Activated CD4-positive, alpha-beta T cell treated with anti-CD3 and anti-CD28 coated beads, Interleukin-10, Interleukin-2, amounts not matched to agents 100 ng/mL and 50 ng/mL, durations not matched to agents 16 hours and 8 hours (primary cell): ENCODE results near the gene SLC25A21.
"Not testable (repeated sequence)": the region's sequence is repeated elsewhere in the genome, so short reads cannot be mapped to it uniquely, and the experiment has no call there.

ENCODE experiments used
- DNase-seq: peaks from one replicate; pipeline ENCODE4 v3.0.0-alpha.2; 2020

Gene SLC25A21

DNA sequence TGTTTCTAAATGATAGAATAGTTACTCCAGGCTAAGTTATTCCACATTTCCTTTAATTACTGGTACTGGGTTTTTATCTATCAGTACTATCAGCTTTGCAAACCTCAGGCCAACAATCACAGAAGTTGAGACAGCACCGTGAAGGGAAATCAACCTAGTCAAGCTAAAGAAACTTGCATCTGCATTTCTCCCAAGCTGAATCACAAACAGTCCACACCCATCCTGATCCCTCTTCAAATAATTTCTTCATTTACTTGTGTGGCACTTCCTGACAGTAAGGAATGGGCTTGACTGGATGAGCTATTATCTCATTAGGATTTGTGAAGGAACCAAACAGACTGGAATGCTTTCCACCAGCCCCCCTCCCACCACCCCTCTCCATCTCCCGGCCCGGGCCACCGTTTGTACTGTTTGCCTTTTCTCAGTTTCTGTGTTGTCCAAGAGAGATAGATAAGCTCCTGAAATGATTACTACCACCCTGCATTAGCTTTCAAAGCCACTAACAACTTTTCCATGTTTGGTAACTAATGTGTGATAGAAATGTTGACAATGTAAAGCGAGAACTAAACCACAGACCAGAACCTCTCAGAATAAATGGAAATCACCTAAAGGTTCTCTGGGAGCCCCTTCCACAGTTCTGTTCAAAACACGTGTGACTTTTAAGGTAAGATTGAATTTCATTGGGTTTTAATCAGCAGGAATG is 236.3 kb downstream of the SLC25A21 start:
- DNase-seq, result no peak

DNA sequence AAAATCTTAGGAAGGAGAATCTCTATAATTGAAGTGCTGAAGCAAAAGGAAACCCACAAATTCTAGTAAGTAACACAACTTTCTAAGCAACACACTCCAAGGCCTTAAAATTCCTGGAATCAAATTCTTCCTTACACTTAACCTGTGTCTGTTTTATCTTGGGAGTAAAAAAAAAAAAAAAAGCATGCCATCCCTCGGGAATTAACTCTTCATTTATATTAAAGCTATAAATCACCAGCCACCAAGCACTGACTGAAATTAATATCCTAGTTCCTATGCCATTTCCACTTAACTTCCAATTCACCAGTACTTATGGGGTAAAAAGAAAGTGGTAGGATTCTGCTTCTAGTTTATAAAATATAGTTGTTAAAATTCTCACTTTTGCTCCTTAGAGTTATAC is 238.1 kb downstream of the SLC25A21 start:
- no peak for DNase-seq

- DNase-seq, result no peak
Measured at GRCh38 chr14:36931791-36932190, 240.6 kb downstream of the SLC25A21 start.

- no peak for DNase-seq
Measured at GRCh38 chr14:36928432-36928831, 244.0 kb downstream of the SLC25A21 start.

GRCh38 chr14:36925094-36925493 is 247.3 kb downstream of the SLC25A21 start:
- no peak for DNase-seq

GRCh38 chr14:36916668-36917067 is 255.7 kb downstream of the SLC25A21 start:
- DNase-seq, result no peak

- DNase-seq, result no peak
Measured at GRCh38 chr14:36915081-36915480, 257.3 kb downstream of the SLC25A21 start.

DNA sequence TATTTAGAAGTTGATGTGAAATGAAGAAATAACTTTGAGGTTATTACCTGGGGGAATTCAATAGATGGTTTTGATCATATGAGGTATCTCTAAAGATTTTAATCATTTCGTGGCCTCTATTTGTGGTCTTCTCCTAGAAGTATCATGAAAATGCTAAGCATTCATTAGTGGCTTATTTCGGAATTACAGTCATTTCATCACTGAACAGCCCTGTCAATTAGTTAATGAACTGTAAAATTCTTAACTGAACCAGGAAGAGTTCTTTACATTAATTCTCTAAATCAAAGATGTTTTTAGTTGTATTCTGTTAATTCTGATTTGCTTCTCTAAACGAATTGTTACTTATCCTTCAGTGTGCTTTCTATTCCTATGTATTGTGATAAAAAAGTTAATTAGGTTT is 261.8 kb downstream of the SLC25A21 start:
- DNase-seq, result no peak

- DNase-seq, result no peak
Measured at GRCh38 chr14:36905272-36905888, 267.0 kb downstream of the SLC25A21 start.

DNA sequence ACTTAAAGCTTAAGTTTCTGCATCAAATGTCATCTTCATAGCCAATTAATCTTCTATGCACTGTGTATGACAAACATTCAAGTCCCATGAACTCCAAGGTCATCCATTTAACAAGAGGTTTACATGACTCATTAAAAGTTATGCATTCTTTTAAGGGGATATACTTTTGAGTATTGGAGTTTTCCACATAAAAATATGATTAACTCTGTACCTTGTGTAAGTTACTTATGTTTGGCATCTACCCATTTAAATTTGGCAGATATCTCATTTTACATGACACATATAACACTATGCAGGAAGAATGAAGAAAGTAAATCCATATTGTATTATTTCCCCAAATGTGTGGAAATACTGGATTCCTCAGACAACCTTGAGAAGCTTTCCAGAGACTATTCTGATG is 270.5 kb downstream of the SLC25A21 start:
- DNase-seq, result no peak

DNA sequence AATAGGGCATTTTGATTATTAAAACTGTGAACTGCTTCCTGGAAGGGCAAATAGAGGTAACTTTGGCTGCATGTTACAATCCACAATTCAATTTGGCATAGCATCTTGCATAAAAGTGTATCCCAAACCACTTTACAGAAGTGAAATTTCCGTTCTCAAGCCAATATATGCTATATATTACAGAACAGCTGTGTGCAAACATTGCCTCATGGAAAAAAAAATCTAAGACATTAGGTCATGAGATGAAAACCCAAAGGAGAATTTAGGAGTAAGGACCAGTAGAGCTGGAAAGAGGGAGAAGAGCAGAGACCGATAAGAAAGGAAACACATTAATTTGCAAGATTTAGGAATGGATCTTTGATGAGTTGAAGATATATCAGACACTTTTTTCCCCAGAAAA is 271.6 kb downstream of the SLC25A21 start:
- DNase-seq, result no peak

DNA sequence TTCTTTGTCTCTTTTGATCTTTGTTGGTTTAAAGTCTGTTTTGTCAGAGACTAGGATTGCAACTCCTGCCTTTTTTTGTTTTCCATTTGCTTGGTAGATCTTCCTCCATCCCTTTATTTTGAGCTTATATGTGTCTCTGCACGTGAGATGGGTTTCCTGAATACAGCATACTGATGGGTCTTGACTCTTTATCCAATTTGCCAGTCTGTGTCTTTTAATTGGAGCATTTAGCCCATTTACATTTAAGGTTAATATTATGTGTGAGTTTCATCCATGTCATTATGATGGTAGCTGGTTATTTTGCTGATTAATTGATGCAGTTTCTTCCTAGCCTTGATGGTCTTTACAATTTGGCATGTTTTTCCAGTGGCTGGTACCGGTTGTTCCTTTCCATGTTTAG is 276.1 kb downstream of the SLC25A21 start:
- DNase-seq, result not testable (repeated sequence)

- DNase-seq, result no peak
Measured at GRCh38 chr14:36884049-36884448, 288.4 kb downstream of the SLC25A21 start.

GRCh38 chr14:36880276-36880675 is 292.1 kb downstream of the SLC25A21 start:
- DNase-seq, result no peak

GRCh38 chr14:36879558-36879957 is 292.8 kb downstream of the SLC25A21 start:
- no peak for DNase-seq

DNA sequence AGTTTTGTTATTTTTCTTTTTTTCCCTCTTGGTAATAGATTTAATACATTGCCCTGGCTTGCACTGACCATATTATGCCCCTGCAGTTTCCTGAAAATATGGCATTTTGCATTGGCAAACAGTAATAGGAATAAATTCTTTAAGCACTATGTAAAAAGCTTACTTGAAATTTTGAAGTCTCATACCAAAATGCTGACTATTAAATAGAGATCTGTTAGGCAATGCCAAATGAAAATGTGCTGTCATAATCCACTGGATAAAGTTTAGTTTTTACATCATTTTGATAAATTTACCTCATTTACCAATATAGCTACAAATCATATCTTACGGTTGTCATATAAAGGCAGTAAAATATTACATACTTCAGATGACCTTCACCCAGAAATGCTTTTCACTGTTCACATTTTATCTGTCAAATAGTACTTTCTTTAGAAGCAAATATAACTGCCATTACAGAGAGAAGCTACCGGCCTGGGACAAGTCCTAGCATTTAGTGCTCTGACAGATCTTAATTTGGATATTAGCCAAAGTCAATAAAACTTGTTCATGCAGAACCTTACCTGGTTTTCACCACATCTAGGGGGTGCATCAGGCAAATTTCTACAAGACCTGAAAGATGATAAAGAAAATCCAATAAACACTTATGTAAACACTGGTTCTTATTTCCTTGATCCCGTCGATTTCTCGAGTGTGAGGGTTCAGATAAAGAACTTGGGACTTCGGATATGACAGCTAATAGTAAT is 297.8 kb downstream of the SLC25A21 start:
- no peak for DNase-seq

GRCh38 chr14:36870776-36871175 is 301.6 kb downstream of the SLC25A21 start:
- no peak for DNase-seq

DNA sequence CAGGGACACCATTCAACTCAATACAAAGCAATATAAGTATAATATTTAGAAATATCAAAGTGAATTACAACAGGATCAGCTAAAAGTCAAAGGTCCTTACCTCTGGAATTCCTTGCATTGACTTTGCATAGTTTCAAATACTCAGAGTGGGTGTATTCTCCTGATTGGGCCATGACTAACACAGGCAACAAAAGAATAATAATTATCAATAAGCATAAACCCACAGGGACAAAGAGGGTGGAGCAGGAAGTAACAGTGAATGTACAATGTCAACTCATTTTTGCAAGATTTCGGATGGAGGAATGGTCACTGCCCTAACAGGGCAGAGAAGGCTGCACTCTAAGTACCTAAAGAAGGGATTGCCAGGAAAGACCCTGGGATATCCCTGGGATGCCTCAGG is 303.3 kb downstream of the SLC25A21 start:
- no peak for DNase-seq

- DNase-seq, result no peak
Measured at GRCh38 chr14:36866867-36867266, 305.5 kb downstream of the SLC25A21 start.

GRCh38 chr14:36863271-36863670 is 309.1 kb downstream of the SLC25A21 start:
- no peak for DNase-seq

DNA sequence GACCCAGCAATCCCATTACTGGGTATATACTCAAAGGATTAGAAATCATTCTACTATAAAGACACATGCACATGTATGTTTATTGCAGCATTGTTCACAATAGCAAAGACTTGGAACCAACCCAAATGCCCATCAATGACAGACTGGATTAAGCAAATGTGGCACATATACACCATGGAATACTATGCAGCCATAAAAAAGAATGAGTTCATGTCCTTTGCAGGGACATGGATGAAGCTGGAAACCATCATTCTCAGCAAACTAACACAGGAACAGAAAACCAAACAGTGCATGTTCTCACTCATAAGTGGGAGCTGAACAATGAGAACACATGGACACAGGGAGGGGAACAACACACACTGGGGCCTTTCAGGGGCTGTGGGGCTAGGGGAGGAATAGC is 310.2 kb downstream of the SLC25A21 start:
- not testable (repeated sequence) for DNase-seq

DNA sequence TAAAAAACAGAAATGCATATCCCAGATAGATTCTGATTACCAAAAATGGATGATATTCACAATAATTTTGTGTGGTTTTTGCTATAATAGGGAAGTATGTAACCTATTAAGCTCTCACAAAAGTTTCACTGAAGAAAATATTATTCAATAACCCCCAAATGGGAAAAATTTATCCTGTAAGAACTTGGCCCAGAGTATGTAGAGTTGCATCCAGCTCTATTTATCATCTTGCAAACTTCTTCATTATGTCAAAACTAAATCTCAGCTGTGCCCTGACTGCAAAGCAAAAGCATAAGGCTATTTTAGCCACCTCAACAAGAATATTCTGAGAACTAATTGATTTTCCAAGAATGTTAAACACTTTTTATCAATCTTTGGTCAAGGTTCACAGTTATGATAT is 311.6 kb downstream of the SLC25A21 start:
- no peak for DNase-seq

DNA sequence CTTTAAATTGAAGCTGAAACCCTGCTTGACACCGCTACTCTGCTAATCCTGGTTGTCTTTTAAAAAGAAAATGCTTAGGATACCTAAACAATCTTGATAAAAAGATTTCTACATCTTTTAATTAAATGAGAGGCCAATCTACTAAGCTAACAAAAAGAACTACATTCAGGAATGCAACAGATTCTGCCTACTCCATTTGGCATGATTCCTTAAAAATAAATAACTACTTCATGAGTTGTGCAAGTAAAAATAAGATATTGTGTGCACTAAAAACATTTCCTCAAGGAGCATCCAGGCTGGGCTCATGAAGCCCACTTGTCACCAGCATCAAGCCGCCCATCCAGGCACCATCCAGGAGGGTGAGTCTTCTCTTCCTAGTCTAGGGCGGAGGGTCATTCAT is 313.3 kb downstream of the SLC25A21 start:
- DNase-seq, result no peak

GRCh38 chr14:36857842-36858445 is 314.5 kb downstream of the SLC25A21 start:
- DNase-seq, result no peak
